Measurements from ENCODE around the gene CFAP61.

Gene CFAP61

GRCh38 chr20:20395903-20396568 is 343.7 kb downstream of the CFAP61 start:
- no peak for DNase-seq (ENCODE audit: extremely low read depth, low read depth)
- H3K4me3 ChIP-seq (replicated peaks; ENCODE audit: low read depth, low read length), result no peak overlapping the region

GRCh38 chr20:20396794-20397193 is 344.5 kb downstream of the CFAP61 start:
- H3K4me3 ChIP-seq (replicated peaks; ENCODE audit: low read depth, low read length), result no peak overlapping the region
- TF ChIP-seq CTCF (IDR thresholded peaks at IDR 0.05; ENCODE audit: low read depth, low read length, missing control alignments), result no peak

More at GRCh38 chr20:20395903-20396568, 343.7 kb downstream of the CFAP61 start:
- no peak for TF ChIP-seq CTCF (IDR thresholded peaks at IDR 0.05; ENCODE audit: low read depth, low read length, missing control alignments)

GRCh38 chr20:20398123-20398522 is 345.8 kb downstream of the CFAP61 start:
- no peak overlapping the region for H3K4me3 ChIP-seq (replicated peaks; ENCODE audit: low read depth, low read length)
- no peak for TF ChIP-seq CTCF (IDR thresholded peaks at IDR 0.05; ENCODE audit: low read depth, low read length, missing control alignments)
- DNase-seq (ENCODE audit: extremely low read depth, low read depth), result no peak

More at GRCh38 chr20:20396794-20397193, 344.5 kb downstream of the CFAP61 start:
- no peak for DNase-seq (ENCODE audit: extremely low read depth, low read depth)

GRCh38 chr20:20399531-20400500 is 347.5 kb downstream of the CFAP61 start:
- no peak overlapping the region for H3K4me3 ChIP-seq (replicated peaks; ENCODE audit: low read depth, low read length)
- no peak for DNase-seq (ENCODE audit: extremely low read depth, low read depth)
- no peak for TF ChIP-seq CTCF (IDR thresholded peaks at IDR 0.05; ENCODE audit: low read depth, low read length, missing control alignments)

- H3K4me3 ChIP-seq (replicated peaks; ENCODE audit: low read depth, low read length), result no peak overlapping the region
- DNase-seq (ENCODE audit: extremely low read depth, low read depth), result no peak
- no peak for TF ChIP-seq CTCF (IDR thresholded peaks at IDR 0.05; ENCODE audit: low read depth, low read length, missing control alignments)
These were observed 349.7 kb downstream of the CFAP61 start for GRCh38 chr20:20401991-20402390.

GRCh38 chr20:20404633-20405032 is 352.3 kb downstream of the CFAP61 start:
- no peak for DNase-seq (ENCODE audit: extremely low read depth, low read depth)
- no peak for TF ChIP-seq CTCF (IDR thresholded peaks at IDR 0.05; ENCODE audit: low read depth, low read length, missing control alignments)
- no peak overlapping the region for H3K4me3 ChIP-seq (replicated peaks; ENCODE audit: low read depth, low read length)
